Right lobe of liver (tissue), 6 donors: ENCODE data around the gene DIPK1A. TPM values are rescaled to one million over a fixed set of nuclear protein-coding genes. Genes with fewer than 3 reads are reported as not detected.

ENCODE experiments used
- ATAC-seq, 4 donors: fragments of 200-7000 bp; cut with Tn5 transposase; one replicate each; pipeline ENCODE4 v1.9.1; 2020; ENCODE audit warnings: mild to moderate bottlenecking in 4 of 4, moderate library complexity in 4 of 4
- DNase-seq, 3 donors: peaks; one replicate each; pipeline ENCODE4 v3.0.0-alpha.2; 2020
- H3K27ac ChIP-seq, 3 donors: fragments of 200-600 bp; one replicate each; pipeline ENCODE4 v1.8.0; 2022
- H3K27me3 ChIP-seq, 2 donors: fragments of 200-600 bp; one replicate each; pipeline ENCODE4 v1.8.0; 2022
- H3K36me3 ChIP-seq, 4 donors: fragments of 200-600 bp; sonication (generic) in 1 of 4; one replicate each; pipeline versions ENCODE4 v1.5.1 to v1.8.0; 2017 to 2022; ENCODE audit warnings: control low read depth in 1 of 4
- H3K4me1 ChIP-seq, 4 donors: fragments of 200-600 bp; sonication (generic) in 1 of 4; one replicate each; pipeline versions ENCODE4 v1.5.1 to v1.8.0; 2017 to 2022; ENCODE audit warnings: control low read depth in 1 of 4
- H3K4me3 ChIP-seq, 3 donors: fragments of 200-600 bp; one replicate each; pipeline ENCODE4 v1.8.0; 2022
- H3K9me3 ChIP-seq, 4 donors: fragments of 200-600 bp; sonication (generic) in 1 of 4; one replicate each; pipeline versions ENCODE4 v1.5.1 to v1.8.0; 2017 to 2022; ENCODE audit warnings: control low read depth in 1 of 4
- POLR2A ChIP-seq: fragments of 450-650 bp; IDR thresholded peaks from one replicate; pipeline ENCODE4 v1.6.1; 2017; ENCODE audit warnings: antibody characterized with exemption, mild to moderate bottlenecking
- WGBS: methylation state at CpG from one replicate; pipeline ENCODE4 v1.1.6; 2018; ENCODE audit warnings: low coverage, low lambda C conversion rate; ENCODE audit not compliant: insufficient coverage; ENCODE audit errors: missing lambda C conversion rate; 5-methylcytosine and 5-hydroxymethylcytosine counted together
- intact Hi-C, 2 donors: fragments of 100-400 bp; cut with DNase I; formaldehyde crosslinking; loops; one replicate each; pipeline versions ENCODE4 v1.11.2 to v1.14.1; 2022
- total RNA-seq, 6 experiments: library from RNA; depleted of rRNA in 2 of 6; stranded (reverse); fragments of >200 nt in 2 of 6; fragmentation: NEBNext Ultra II Directional in 3 of 6; extraction: Animal tissue kit (Norgen Biotek cat#: 25700) in 3 of 6; gene quantifications; one replicate each; pipeline versions ENCODE4 v1.1.0 to v1.2.4, GENCODE V29; 2016 to 2023
- TF ChIP-seq, protein P1 (sequence below), 4 donors: fragments of 200-600 bp in 3 of 4; fragments of 450-650 bp in 1 of 4; IDR thresholded peaks; one replicate each; pipeline versions ENCODE4 v1.5.1 to v1.8.0; 2016 to 2022; ENCODE audit warnings: antibody characterized with exemption in 4 of 4, mild to moderate bottlenecking in 2 of 4
- donor health status: DM: no; HTN: yes; CAD: no.
- donor health status: DM: no; HTN: no; CAD: no.
- donor health status: DM: no; HTN: no; CAD: no.
- donor health status: DM: no; HTN: yes; CAD: no.
- donor health status: DM: no; HTN: yes; CAD: no.

DIPK1A gene
- total RNA-seq, 6 experiments from 2014 or later, result 10.8 to 25.3 (median 15.1) TPM

DNA sequence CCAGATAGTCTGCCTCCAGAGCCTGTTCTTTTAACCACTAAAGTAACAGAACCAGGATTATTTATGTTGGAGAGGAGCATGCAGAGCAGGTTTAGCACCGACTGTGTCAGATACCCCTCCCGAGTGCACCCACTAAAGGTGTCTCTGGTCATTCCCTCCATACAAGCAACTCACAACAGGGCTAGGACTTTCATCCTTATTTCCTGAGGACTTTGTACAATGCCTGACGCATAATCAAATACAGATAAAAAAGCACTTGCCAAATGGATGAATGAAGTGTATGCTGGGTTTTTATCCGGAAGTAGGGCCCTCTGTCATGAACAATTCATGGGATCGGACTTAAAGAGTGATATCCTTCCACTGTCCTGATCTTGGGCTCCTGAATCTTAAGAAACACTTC is 103.4 kb downstream of the DIPK1A start:
- TF ChIP-seq, protein P1, sequence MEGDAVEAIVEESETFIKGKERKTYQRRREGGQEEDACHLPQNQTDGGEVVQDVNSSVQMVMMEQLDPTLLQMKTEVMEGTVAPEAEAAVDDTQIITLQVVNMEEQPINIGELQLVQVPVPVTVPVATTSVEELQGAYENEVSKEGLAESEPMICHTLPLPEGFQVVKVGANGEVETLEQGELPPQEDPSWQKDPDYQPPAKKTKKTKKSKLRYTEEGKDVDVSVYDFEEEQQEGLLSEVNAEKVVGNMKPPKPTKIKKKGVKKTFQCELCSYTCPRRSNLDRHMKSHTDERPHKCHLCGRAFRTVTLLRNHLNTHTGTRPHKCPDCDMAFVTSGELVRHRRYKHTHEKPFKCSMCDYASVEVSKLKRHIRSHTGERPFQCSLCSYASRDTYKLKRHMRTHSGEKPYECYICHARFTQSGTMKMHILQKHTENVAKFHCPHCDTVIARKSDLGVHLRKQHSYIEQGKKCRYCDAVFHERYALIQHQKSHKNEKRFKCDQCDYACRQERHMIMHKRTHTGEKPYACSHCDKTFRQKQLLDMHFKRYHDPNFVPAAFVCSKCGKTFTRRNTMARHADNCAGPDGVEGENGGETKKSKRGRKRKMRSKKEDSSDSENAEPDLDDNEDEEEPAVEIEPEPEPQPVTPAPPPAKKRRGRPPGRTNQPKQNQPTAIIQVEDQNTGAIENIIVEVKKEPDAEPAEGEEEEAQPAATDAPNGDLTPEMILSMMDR (IDR thresholded peaks at IDR 0.05), result no peak
- TF ChIP-seq POLR2A, result peak; percentile 72
- intact Hi-C loops, result no loop called here
- Histone ChIP-seq H3K4me1 (peaks cover 0 to 15% (median 0%) of the 10 kb centered on the region in 4 donors), H3K36me3 (no peaks in the 10 kb centered on the region), H3K27ac (peak overlapping the region; percentile 22 to 51 (median 39)), H3K4me3 (no peak overlapping the region), H3K27me3 (no peaks in the 10 kb centered on the region), H3K9me3 (no peaks in the 10 kb centered on the region)
- ATAC-seq, result peak; percentile 83 to 87 (median 86)
- DNase-seq, result no peak
- whole genome bisulfite sequencing, result 35% methylated on average over 5 of the region's 5 CpGs

DNA sequence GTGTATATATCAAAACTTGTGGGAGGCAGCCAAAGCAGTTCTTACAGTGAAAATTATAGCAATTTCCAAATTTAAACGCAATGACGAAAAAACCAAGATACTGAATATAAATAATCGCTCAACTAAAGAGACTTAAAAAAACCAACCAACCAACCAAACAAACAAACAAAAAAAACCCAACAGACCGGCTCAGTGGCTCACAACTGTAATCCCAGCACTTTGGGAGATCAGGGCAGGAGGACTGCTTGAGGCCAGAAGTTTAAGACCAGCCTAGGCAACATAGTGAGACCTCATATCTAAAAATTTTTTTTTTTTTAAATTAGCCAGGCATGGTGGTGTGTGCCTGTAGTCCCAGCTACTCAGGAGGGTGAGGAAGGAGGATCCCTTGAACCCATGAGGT is 106.0 kb downstream of the DIPK1A start:
- ATAC-seq (no peak), DNase-seq (no peak)
- H3K4me1 ChIP-seq, result peaks cover 0 to 15% (median 0%) of the 10 kb centered on the region in 4 donors
- no peaks in the 10 kb centered on the region for H3K9me3 ChIP-seq
- no peak for TF ChIP-seq POLR2A
- TF ChIP-seq, protein P1 (IDR thresholded peaks at IDR 0.05), result no peak
- H3K27ac ChIP-seq, result no peak overlapping the region
- no peaks in the 10 kb centered on the region for H3K27me3 ChIP-seq
- intact Hi-C loops, result no loop called here
- H3K4me3 ChIP-seq, result no peak overlapping the region
- H3K36me3 ChIP-seq, result no peaks in the 10 kb centered on the region
- WGBS, result 94% methylated on average over 4 of the region's 4 CpGs

DNA sequence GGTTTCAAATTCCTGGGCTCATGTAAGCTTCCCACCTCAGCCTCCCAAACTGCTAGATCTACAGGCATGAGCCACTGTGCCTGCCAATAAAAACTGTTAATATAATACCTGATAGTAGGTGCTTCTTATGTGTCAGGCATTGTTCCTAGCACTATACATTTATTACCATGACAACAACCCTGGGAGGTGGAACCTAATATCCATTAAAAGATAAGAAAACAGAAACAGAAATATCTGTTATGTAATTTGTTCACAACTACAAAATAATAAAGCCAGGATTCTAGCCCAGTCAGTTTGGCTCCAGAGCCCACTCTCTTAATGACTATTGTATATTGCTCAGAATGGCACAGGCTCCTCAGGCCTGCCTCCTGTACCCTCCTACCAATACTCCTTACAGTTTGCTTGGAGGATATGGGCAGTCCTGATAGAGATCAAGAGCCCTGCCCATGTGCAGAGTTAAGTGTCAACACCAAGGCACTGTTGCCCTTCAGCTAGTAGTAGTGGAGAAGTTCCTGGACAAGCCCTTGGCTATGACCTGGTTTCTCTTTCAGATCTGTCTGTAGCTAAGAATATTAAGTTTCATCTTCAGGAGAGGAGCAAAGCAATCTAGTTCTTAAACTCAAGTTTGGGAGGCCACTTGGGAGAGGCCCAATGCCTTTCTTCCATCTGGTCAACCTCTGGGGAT is 107.0 kb downstream of the DIPK1A start:
- DNase-seq, result no peak
- H3K27ac ChIP-seq, result no peak overlapping the region
- H3K4me1 ChIP-seq, result peaks cover 0 to 15% (median 0%) of the 10 kb centered on the region in 4 donors
- intact Hi-C loops, result no loop called here
- no peaks in the 10 kb centered on the region for H3K9me3 ChIP-seq
- TF ChIP-seq, protein P1 (IDR thresholded peaks at IDR 0.05), result no peak
- no peak for TF ChIP-seq POLR2A
- no peak overlapping the region for H3K4me3 ChIP-seq
- H3K36me3 ChIP-seq, result no peaks in the 10 kb centered on the region
- no peaks in the 10 kb centered on the region for H3K27me3 ChIP-seq
- ATAC-seq, result no peak

DNA sequence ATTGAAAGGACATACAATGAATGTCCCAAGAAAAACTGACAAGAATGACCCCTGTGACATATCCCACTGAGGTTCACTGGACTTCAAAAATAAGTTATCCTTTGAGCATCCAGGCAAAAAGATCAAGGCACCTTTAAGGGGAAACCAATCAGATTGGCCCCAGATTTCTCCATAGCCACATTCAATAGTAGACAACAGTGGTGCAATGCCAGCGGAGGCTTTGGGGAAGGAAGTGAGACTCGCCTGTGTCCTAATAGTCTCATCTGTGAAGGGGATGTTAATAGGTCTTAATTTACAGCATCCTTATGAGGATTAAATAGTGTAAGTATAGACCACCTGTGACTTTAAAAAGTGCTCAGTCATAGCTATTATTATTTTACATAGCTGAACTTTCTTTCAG is 108.0 kb downstream of the DIPK1A start:
- intact Hi-C loops, result no loop called here

More for the DNA sequence above, 108.0 kb downstream of the DIPK1A start:
- Histone ChIP-seq H3K36me3 (no peaks in the 10 kb centered on the region), H3K4me3 (no peak overlapping the region), H3K27ac (no peak overlapping the region), H3K4me1 (peaks cover 0 to 10% (median 0%) of the 10 kb centered on the region in 4 donors), H3K27me3 (no peaks in the 10 kb centered on the region), H3K9me3 (no peaks in the 10 kb centered on the region)
- TF ChIP-seq, protein P1 (IDR thresholded peaks at IDR 0.05), result no peak
- no peak for TF ChIP-seq POLR2A
- no peak for DNase-seq
- peak in 2 of 4 donors; percentile 28 to 40 for ATAC-seq
- WGBS, result 61% methylated on average over 2 of the region's 2 CpGs
